Calu3 (cell line): Measurements from ENCODE around the gene CLDN9. TPM values are rescaled to one million over a fixed set of nuclear protein-coding genes. Genes with fewer than 3 reads are reported as not detected.

Experiments
- BruUV-seq: library from RNA; stranded (reverse); fragments of 400-500 nt; replicated peaks from 2 replicates; lab custom pipeline; 2021; lab: Mats Ljungman, UMichigan
- CTCF ChIA-PET: fragments of 300-600 bp; sonication (Branson Sonifier 250); formaldehyde crosslinking; loops from one replicate; lab custom pipeline; 2022; ENCODE audit warnings: antibody characterized with exemption; lab: Charles Lee
- DNase-seq: peaks from one replicate; pipeline ENCODE4 v3.0.0; 2022
- H3K27ac Mint-ChIP-seq: one replicate; pipeline ENCODE4 v1.8.0; 2022; ENCODE audit warnings: mixed read lengths; ENCODE audit not compliant: unreplicated experiment
- H3K27me3 Mint-ChIP-seq: one replicate; pipeline ENCODE4 v1.8.0; 2022; ENCODE audit warnings: mixed read lengths; ENCODE audit not compliant: unreplicated experiment
- H3K36me3 Mint-ChIP-seq: one replicate; pipeline ENCODE4 v1.8.0; 2022; ENCODE audit warnings: mild to moderate bottlenecking, moderate library complexity, mixed read lengths; ENCODE audit not compliant: insufficient read depth, unreplicated experiment
- H3K4me1 Mint-ChIP-seq: one replicate; pipeline ENCODE4 v1.8.0; 2022; ENCODE audit warnings: mild to moderate bottlenecking, low read depth, mixed read lengths; ENCODE audit not compliant: unreplicated experiment
- H3K4me3 Mint-ChIP-seq: one replicate; pipeline ENCODE4 v1.8.0; 2022; ENCODE audit warnings: mild to moderate bottlenecking, low read depth, moderate library complexity, mixed read lengths; ENCODE audit not compliant: unreplicated experiment
- H3K9me3 Mint-ChIP-seq: one replicate; pipeline ENCODE4 v1.8.0; 2022; ENCODE audit warnings: low read depth, mixed read lengths; ENCODE audit not compliant: unreplicated experiment
- CTCF ChIP-seq: fragments of 200-600 bp; IDR thresholded peaks from one replicate; pipeline ENCODE4 v1.8.0; 2022; ENCODE audit warnings: antibody characterized with exemption; ENCODE audit not compliant: unreplicated experiment
- intact Hi-C: fragments of 100-400 bp; cut with micrococcal nuclease; formaldehyde crosslinking; loops from one replicate; pipeline ENCODE4 v1.10.0; 2022; ENCODE audit not compliant: unreplicated experiment
- total RNA-seq: library from RNA; stranded (reverse); gene quantifications from 2 replicates; pipeline ENCODE4 v1.2.3, GENCODE V29; 2022

Gene CLDN9
- total RNA-seq, 1 experiment from 2014 or later: 13.5 TPM

GRCh38 chr16:3059041-3059722 lies 46.5 kb downstream of the CLDN9 start:
- peak overlapping the region; percentile 96 for H3K4me3 Mint-ChIP-seq
- peaks cover 2% of the 10 kb centered on the region for H3K4me1 Mint-ChIP-seq
- no peaks in the 10 kb centered on the region for H3K27me3 Mint-ChIP-seq
- intact Hi-C loops: loop anchor here (2.0 kb wide), 1 partner anchor 70 kb away; no protein-coding TSS in a partner anchor
- H3K9me3 Mint-ChIP-seq: peaks cover 2% of the 10 kb centered on the region
- peak; percentile 97 for DNase-seq
- H3K36me3 Mint-ChIP-seq: peaks cover 20% of the 10 kb centered on the region
- CTCF ChIA-PET: interaction anchor here (0.5 to 2.2 kb wide), 24 partner anchors 14 to 154 kb away, joined by 3 to 48 read pairs (median 6); partner anchors contain the start of genes MMP25, ZNF205 and ZNF213
- no TSS peak for BruUV-seq
- peak overlapping the region; percentile 55 for H3K27ac Mint-ChIP-seq
- peak; percentile 97 for TF ChIP-seq CTCF

GRCh38 chr16:3059723-3060242 lies 47.1 kb downstream of the CLDN9 start:
- Mint-ChIP-seq H3K4me1 (peaks cover 8% of the 10 kb centered on the region), H3K36me3 (peaks cover 17% of the 10 kb centered on the region), H3K4me3 (peak overlapping the region; percentile 96), H3K9me3 (peaks cover 2% of the 10 kb centered on the region), H3K27me3 (no peaks in the 10 kb centered on the region), H3K27ac (peak overlapping the region; percentile 55)
- no peak for TF ChIP-seq CTCF
- BruUV-seq: no TSS peak
- CTCF ChIA-PET: interaction anchor here (0.6 to 2.2 kb wide), 12 partner anchors 14 to 114 kb away, joined by 3 to 48 read pairs (median 6); partner anchors contain the start of genes MMP25 and ZNF205
- no peak for DNase-seq
- intact Hi-C loops: loop anchor here (2.0 kb wide), 1 partner anchor 69 kb away; no protein-coding TSS in a partner anchor

- H3K27ac Mint-ChIP-seq: no peak overlapping the region
These were observed 47.8 kb downstream of the CLDN9 start for GRCh38 chr16:3060339-3061127.

More at GRCh38 chr16:3060339-3061127, 47.8 kb downstream of the CLDN9 start:
- H3K36me3 Mint-ChIP-seq: peaks cover 16% of the 10 kb centered on the region
- BruUV-seq: no TSS peak
- intact Hi-C loops: no loop called here
- H3K9me3 Mint-ChIP-seq: peaks cover 2% of the 10 kb centered on the region
- no peak for DNase-seq
- peaks cover 16% of the 10 kb centered on the region for H3K4me1 Mint-ChIP-seq
- H3K27me3 Mint-ChIP-seq: no peaks in the 10 kb centered on the region
- peak overlapping the region; percentile 96 for H3K4me3 Mint-ChIP-seq
- TF ChIP-seq CTCF: no peak
- CTCF ChIA-PET: interaction anchor here (0.6 to 2.2 kb wide), 2 partner anchors 46 to 105 kb away, joined by 4 to 6 read pairs; no protein-coding TSS in a partner anchor
